ENCODE data around the gene SCFD2.
"Not testable (repeated sequence)": the region's sequence is repeated elsewhere in the genome, so short reads cannot be mapped to it uniquely, and the experiment has no call there.

The SCFD2 gene

GRCh38 chr4:52843351-52843750 is 522.5 kb downstream of the SCFD2 start:
- in situ Hi-C loops (cut with MboI; ENCODE audit: low pct_unique_long_range_greater_than_20kb, low sequenced_read_pairs), result no loop called here
- no peak for DNase-seq

DNA sequence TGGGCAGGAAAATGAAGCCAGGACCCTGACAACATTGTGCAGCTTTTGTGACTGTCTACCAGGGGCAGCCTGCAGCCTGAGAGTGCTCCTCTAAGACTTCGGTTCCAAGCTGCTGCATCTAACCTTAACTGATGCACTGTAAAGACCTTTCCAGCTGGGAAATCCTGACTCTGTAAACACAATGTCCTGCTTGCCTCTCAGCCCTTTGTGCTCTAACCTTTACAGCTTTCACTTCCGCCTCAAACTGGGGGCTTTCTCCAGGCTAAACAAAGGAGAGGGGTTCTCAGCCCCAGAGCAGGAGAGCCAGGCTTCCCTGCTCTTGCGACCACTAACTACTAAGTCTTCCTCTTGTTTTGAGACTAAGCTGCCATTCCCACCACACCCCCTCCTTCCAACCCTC is 523.1 kb downstream of the SCFD2 start:
- in situ Hi-C loops (cut with MboI; ENCODE audit: low pct_unique_long_range_greater_than_20kb, low sequenced_read_pairs), result no loop called here
- DNase-seq, result no peak

GRCh38 chr4:52841682-52842456 is 524.0 kb downstream of the SCFD2 start:
- in situ Hi-C loops (cut with MboI; ENCODE audit: low pct_unique_long_range_greater_than_20kb, low sequenced_read_pairs), result no loop called here
- no peak for DNase-seq

- in situ Hi-C loops (cut with MboI; ENCODE audit: low pct_unique_long_range_greater_than_20kb, low sequenced_read_pairs), result no loop called here
- no peak for DNase-seq
Measured at GRCh38 chr4:52840531-52841370, 525.1 kb downstream of the SCFD2 start.

- in situ Hi-C loops (cut with MboI; ENCODE audit: low pct_unique_long_range_greater_than_20kb, low sequenced_read_pairs), result no loop called here
- no peak for DNase-seq
Measured at GRCh38 chr4:52838729-52839586, 526.9 kb downstream of the SCFD2 start.

GRCh38 chr4:52837716-52838558 is 527.9 kb downstream of the SCFD2 start:
- DNase-seq, result no peak
- in situ Hi-C loops (cut with MboI; ENCODE audit: low pct_unique_long_range_greater_than_20kb, low sequenced_read_pairs), result no loop called here

GRCh38 chr4:52836678-52837077 is 529.2 kb downstream of the SCFD2 start:
- no peak for DNase-seq
- in situ Hi-C loops (cut with MboI; ENCODE audit: low pct_unique_long_range_greater_than_20kb, low sequenced_read_pairs), result no loop called here

DNA sequence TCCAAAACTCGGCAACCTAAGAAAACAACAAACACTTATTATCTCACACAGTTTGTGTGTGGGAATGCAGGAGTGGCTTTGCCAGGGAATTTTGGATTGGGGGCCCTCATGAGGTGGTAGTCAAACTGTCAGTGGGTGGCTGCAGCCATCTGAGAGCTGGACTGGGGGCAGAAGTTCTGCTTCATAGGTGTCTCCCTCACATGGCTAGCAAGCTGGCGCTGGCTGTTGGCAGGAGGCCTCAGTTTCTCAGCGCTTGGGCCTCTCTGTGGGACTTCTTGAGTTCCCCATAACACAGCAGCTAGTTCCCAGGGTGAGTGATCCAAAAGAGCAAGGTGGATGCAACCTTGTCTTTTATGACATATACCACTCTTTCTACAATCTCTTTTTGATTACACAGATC is 529.7 kb downstream of the SCFD2 start:
- in situ Hi-C loops (cut with MboI; ENCODE audit: low pct_unique_long_range_greater_than_20kb, low sequenced_read_pairs), result no loop called here
- no peak for DNase-seq

DNA sequence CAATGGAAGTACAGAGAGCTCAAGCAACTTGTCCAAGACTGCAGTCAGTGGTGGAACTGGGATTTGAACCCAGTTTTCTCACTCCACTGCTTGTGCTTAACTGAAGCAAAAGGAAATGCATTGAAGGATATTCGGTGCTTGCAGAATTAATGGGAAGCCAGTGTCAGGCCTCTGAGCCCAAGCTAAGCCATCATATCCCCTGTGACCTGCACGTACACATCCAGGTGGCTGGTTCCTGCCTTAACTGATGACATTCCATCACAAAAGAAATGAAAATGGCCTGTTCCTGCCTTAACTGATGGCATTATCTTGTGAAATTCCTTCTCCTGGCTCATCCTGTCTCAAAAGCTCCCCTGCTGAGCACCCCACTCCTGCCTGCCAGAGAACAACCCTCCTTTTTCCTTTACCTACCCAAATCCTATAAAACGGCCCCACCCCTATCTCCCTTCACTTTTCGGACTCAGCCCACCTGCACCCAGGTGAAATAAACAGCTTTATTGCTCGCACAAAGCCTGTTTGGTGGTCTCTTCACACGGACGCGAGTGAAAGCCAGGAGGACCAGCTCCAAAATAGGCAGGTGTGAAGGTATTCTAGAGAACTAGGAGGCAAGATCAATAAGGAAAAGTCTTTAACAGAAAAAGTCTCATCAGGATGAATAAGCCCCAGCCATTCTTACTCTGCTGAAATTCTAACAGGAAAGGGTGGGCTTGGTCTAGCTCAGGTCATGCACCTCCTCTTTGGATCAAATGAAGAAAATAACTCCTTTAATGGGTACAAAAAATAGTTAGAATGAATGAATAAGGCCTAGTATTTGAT is 531.0 kb downstream of the SCFD2 start:
- DNase-seq; in situ Hi-C loops (cut with MboI; ENCODE audit: low pct_unique_long_range_greater_than_20kb, low sequenced_read_pairs): not testable (repeated sequence)

- DNase-seq, result no peak
- in situ Hi-C loops (cut with MboI; ENCODE audit: low pct_unique_long_range_greater_than_20kb, low sequenced_read_pairs), result no loop called here
Measured at GRCh38 chr4:52833941-52834525, 531.8 kb downstream of the SCFD2 start.

- no peak for DNase-seq
- in situ Hi-C loops (cut with MboI; ENCODE audit: low pct_unique_long_range_greater_than_20kb, low sequenced_read_pairs), result no loop called here
Measured at GRCh38 chr4:52825460-52826090, 540.3 kb downstream of the SCFD2 start.

- DNase-seq, result no peak
- in situ Hi-C loops (cut with MboI; ENCODE audit: low pct_unique_long_range_greater_than_20kb, low sequenced_read_pairs), result no loop called here
Measured at GRCh38 chr4:52824603-52825459, 541.0 kb downstream of the SCFD2 start.

DNA sequence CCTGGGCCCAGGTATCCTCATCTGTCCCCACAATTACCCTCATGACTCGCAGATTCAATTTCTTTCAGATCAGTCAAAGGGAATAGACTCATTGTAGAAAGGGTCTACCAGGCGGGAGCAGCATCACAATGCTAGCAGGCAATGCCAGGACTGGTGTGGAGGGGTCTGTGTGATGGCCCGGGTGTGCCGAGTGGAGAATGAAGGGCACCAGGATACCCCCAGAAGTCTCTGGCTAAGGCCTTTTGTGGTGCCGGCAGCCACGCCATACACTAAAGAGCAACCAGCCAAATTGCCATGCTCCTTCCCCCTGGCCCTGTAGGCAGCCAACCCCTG is 541.6 kb downstream of the SCFD2 start:
- DNase-seq, result no peak
- in situ Hi-C loops (cut with MboI; ENCODE audit: low pct_unique_long_range_greater_than_20kb, low sequenced_read_pairs), result no loop called here

GRCh38 chr4:52823702-52824092 is 542.2 kb downstream of the SCFD2 start:
- no peak for DNase-seq
- in situ Hi-C loops (cut with MboI; ENCODE audit: low pct_unique_long_range_greater_than_20kb, low sequenced_read_pairs), result no loop called here

All from KBM-7 (cell line).